Left lung (tissue), 10 donors: Measurements from ENCODE around the gene CDX2. TPM values are rescaled to one million over a fixed set of nuclear protein-coding genes. Genes with fewer than 3 reads are reported as not detected.
A peak's percentile ranks its signal among the peaks of the same experiment; 100 is the strongest.

Experiments used
- ATAC-seq: fragments of 200-7000 bp; cut with Tn5 transposase; one replicate; pipeline ENCODE4 v1.9.1; 2020; ENCODE audit warnings: moderate library complexity
- DNase-seq, 4 donors: peaks; one replicate each; pipeline ENCODE4 v3.0.0-alpha.2; 2013 to 2020
- H3K27ac ChIP-seq, 2 donors: fragments of 200-600 bp; sonication (generic) in 1 of 2; one replicate each; pipeline versions ENCODE4 v1.5.0 to v1.8.0; 2020 to 2021
- H3K27me3 ChIP-seq, 2 donors: fragments of 200-600 bp; sonication (generic) in 1 of 2; one replicate each; pipeline versions ENCODE4 v1.5.0 to v1.8.0; 2020 to 2021
- H3K36me3 ChIP-seq, 2 donors: fragments of 200-600 bp; sonication (generic) in 1 of 2; one replicate each; pipeline versions ENCODE4 v1.5.0 to v1.8.0; 2020 to 2021
- H3K4me1 ChIP-seq, 2 donors: fragments of 200-600 bp; one replicate each; pipeline ENCODE4 v1.8.0; 2021
- H3K4me3 ChIP-seq, 2 donors: fragments of 200-600 bp; sonication (generic) in 1 of 2; one replicate each; pipeline versions ENCODE4 v1.5.0 to v1.8.0; 2020 to 2021; ENCODE audit warnings: mild to moderate bottlenecking in 1 of 2
- H3K9me3 ChIP-seq, 2 donors: fragments of 200-600 bp; sonication (generic) in 1 of 2; one replicate each; pipeline versions ENCODE4 v1.5.0 to v1.8.0; 2020 to 2021
- CTCF ChIP-seq, 2 donors: fragments of 200-600 bp; sonication (generic) in 1 of 2; IDR thresholded peaks; one replicate each; pipeline versions ENCODE4 v1.5.0 to v1.8.0; 2021; ENCODE audit warnings: antibody characterized with exemption in 2 of 2
- intact Hi-C, 2 donors: fragments of 100-400 bp; cut with DNase I; formaldehyde crosslinking; loops; one replicate each; pipeline versions ENCODE4 v1.11.2 to v1.14.2; 2022
- polyA plus RNA-seq, 6 donors: library from polyadenylated mRNA; unstranded; fragments of 120-200 nt; gene quantifications; one replicate each; pipeline ENCODE4 v1.2.1, GENCODE V29; 2013; ENCODE audit not compliant: insufficient read length in 6 of 6
- total RNA-seq, 2 donors: library from RNA; stranded (reverse); fragmentation: NEBNext Ultra II Directional; extraction: Animal tissue kit (Norgen Biotek cat#: 25700); gene quantifications; one replicate each; pipeline ENCODE4 v1.2.1, GENCODE V29; 2021
- donor health status: DM: no; HTN: yes; CAD: no.
- donor health status: DM: no; HTN: no; CAD: no.

The CDX2 gene
- total and polyA plus RNA-seq, 8 donors = not detected

DNA sequence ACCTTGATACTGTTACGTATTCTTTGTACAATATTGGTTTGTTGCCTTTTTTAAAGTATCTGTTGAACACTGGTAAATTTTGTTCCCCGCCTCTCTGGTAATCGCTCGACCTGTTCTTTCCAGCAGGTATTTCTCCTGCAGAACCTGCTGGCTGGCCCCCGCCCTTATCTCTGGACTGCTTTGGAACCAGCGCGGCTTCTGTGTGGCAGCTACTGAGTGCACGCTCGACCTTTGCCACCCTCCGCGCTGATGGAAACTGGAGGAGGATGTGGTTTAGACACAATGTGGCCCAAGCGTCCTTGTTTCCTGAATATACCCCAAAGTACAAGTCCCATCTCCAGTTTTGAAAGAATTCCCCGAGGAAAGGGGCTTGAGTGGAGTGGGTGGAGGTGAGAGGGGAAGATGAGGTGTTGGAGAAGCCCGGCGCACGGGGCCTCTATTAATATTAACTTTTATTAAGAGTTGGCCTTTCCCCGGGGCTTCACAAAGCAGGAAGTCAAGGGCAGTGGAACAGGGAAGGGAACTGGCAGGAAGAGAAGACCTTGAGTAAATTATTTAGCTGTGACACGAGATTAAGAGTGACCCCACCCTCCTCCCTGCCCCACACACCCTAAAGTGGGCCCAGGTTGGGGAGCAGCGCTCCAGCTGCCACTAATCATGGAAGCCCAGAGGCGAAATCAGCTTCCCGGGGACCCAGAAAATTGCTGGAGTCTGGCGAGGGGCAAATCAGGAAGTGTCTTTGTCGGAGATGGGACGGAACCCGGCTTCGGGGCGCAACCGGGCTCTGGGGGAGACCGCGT lies 16.0 kb downstream of the CDX2 start:
- intact Hi-C loops = no loop called here
- Histone ChIP-seq H3K4me3 (peak overlapping the region; percentile 13 to 45), H3K27me3 (peaks cover 69 to 95% of the 10 kb centered on the region in 2 donors), H3K4me1 (peaks cover 8 to 16% of the 10 kb centered on the region in 2 donors), H3K9me3 (no peaks in the 10 kb centered on the region), H3K36me3 (no peaks in the 10 kb centered on the region), H3K27ac (no peak overlapping the region)
- no peak for DNase-seq
- ATAC-seq = peak; percentile 29
- no peak for TF ChIP-seq CTCF (IDR thresholded peaks at IDR 0.05)

DNA sequence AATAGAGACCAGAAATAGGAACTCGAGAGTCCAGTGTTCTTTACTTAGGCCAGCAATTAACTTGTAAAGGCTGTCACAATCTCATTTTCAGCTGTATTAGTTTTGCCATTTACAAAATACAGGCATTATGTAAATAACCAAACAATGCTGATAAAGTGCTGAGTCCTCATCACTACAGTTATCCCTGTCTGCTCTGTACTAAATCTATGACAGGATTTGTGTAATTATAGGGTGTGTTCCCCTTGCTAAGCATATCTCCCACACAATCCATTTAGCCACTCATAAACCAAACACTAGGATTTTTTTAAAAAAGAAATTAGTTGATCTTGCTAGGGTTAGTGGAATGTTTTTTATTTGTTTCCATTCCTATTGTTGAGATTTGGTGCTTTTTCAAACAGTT lies 26.1 kb downstream of the CDX2 start:
- TF ChIP-seq CTCF (IDR thresholded peaks at IDR 0.05) = no peak
- DNase-seq (no peak), ATAC-seq (no peak)
- peaks cover 0 to 16% of the 10 kb centered on the region in 2 donors for H3K9me3 ChIP-seq
- no peaks in the 10 kb centered on the region for H3K4me1 ChIP-seq
- H3K27ac ChIP-seq = no peak overlapping the region
- no peaks in the 10 kb centered on the region for H3K36me3 ChIP-seq
- intact Hi-C loops = no loop called here
- H3K4me3 ChIP-seq = no peak overlapping the region
- peaks cover 0 to 49% of the 10 kb centered on the region in 2 donors for H3K27me3 ChIP-seq

DNA sequence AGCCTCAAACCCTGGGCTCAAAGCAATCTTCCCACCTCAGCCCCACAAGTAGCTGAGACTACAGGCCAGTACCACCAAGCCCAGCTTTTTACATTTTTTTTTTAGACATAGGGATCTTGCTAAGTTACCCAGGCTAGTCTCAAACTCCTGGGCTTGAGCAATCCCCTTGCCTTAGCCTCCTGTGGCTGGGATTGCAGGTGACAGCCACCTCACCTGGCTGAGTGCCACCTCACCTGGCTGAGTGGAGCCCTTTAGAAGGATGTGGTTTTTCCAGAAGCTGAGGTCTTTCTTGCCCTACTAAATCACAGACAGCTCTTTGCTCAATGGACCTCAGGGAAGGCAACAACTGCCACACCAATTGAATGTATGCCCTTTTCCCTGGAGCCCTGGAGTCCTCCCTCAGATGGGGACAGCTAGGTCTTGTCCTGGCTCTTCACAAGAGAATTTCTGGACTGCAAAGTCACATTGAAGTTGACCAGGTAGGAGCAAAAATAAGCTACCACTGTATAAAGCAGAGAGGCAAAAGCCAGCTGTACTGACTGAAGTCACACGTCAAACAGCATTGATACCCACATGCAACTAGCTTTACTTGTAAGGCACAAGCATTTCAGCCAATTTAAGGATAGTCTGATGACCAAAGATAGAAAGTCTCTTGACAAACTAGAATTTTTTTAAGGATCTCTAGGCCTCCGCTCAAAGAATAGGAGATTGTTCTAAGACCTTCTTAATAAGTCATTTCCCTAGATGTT lies 35.4 kb downstream of the CDX2 start:
- DNase-seq (no peak), ATAC-seq (no peak)
- Histone ChIP-seq H3K4me3 (no peak overlapping the region), H3K4me1 (no peaks in the 10 kb centered on the region), H3K9me3 (no peaks in the 10 kb centered on the region), H3K36me3 (no peaks in the 10 kb centered on the region), H3K27ac (no peak overlapping the region), H3K27me3 (peaks cover 31 to 63% of the 10 kb centered on the region in 2 donors)
- intact Hi-C loops = no loop called here
- no peak for TF ChIP-seq CTCF (IDR thresholded peaks at IDR 0.05)

DNA sequence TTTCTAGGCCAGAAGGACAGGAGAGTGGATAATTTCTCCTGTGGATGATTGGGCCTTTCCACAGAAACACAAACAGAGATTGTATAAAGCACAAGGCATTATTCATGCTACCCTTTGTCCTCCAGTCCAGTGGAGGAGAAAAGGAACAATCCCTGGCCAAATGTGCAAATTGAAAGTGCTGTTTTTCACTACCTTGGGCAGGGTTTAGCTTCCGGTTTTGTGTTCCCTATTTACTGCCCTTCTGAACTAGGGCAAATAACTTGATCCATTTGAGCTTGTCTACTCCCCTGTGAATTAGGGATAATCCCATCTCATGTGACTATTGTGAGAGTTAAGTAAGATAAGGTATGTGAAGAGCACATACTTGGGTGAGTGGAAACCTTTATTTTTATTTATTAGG lies 36.0 kb downstream of the CDX2 start:
- Histone ChIP-seq H3K27me3 (peaks cover 37 to 69% of the 10 kb centered on the region in 2 donors), H3K9me3 (no peaks in the 10 kb centered on the region), H3K4me3 (no peak overlapping the region), H3K36me3 (no peaks in the 10 kb centered on the region), H3K4me1 (no peaks in the 10 kb centered on the region), H3K27ac (no peak overlapping the region)
- DNase-seq (no peak), ATAC-seq (no peak)
- intact Hi-C loops = no loop called here
- no peak for TF ChIP-seq CTCF (IDR thresholded peaks at IDR 0.05)

GRCh38 chr13:27929868-27930267 lies 39.2 kb downstream of the CDX2 start:
- no peak overlapping the region for H3K27ac ChIP-seq
- H3K9me3 ChIP-seq = no peaks in the 10 kb centered on the region
- no peak for ATAC-seq
- intact Hi-C loops = no loop called here
- H3K36me3 ChIP-seq = no peaks in the 10 kb centered on the region
- H3K27me3 ChIP-seq = peaks cover 67 to 92% of the 10 kb centered on the region in 2 donors
- no peaks in the 10 kb centered on the region for H3K4me1 ChIP-seq
- no peak overlapping the region for H3K4me3 ChIP-seq
- DNase-seq = no peak
- no peak for TF ChIP-seq CTCF (IDR thresholded peaks at IDR 0.05)
